ENCODE results near the gene CCDC149.

Gene CCDC149

GRCh38 chr4:24831637-24832036, 81.2 kb downstream of the CCDC149 start:
- no peaks in the 10 kb centered on the region for H3K36me3 ChIP-seq (ENCODE audit: insufficient read depth, low read length)
- no peak overlapping the region for H3K4me3 ChIP-seq (ENCODE audit: low read depth, low read length, poor library complexity, severe bottlenecking)
- no peaks in the 10 kb centered on the region for H3K27me3 ChIP-seq (ENCODE audit: insufficient read depth, low read length)
- no peak overlapping the region for H2AFZ ChIP-seq (ENCODE audit: low read length)
- no peaks in the 10 kb centered on the region for H3F3A ChIP-seq (ENCODE audit: insufficient read depth, low read length)
- no peak overlapping the region for H3K4me2 ChIP-seq (ENCODE audit: low read length)
- no peaks in the 10 kb centered on the region for H3K4me1 ChIP-seq (ENCODE audit: insufficient read depth, low read length, severe bottlenecking)
- no peaks in the 10 kb centered on the region for H3K79me2 ChIP-seq (ENCODE audit: insufficient read depth, low read length)
- no peaks in the 10 kb centered on the region for H3K9me3 ChIP-seq (ENCODE audit: low read length)
- H3K27ac ChIP-seq (ENCODE audit: low read depth, low read length, poor library complexity, severe bottlenecking): no peak overlapping the region
- TF ChIP-seq CTCF (IDR thresholded peaks at IDR 0.05; ENCODE audit: low read length): no peak
- no peak for TF ChIP-seq EZH2 (IDR thresholded peaks at IDR 0.05; ENCODE audit: borderline replicate concordance, low read length)
- no peaks in the 10 kb centered on the region for H3K9me2 ChIP-seq (ENCODE audit: low read depth, low read length)
- H3K9ac ChIP-seq (ENCODE audit: low read length): no peak overlapping the region
- no peaks in the 10 kb centered on the region for H4K20me1 ChIP-seq (ENCODE audit: insufficient read depth, low read length)

GRCh38 chr4:24824720-24825119, 88.1 kb downstream of the CCDC149 start:
- no peaks in the 10 kb centered on the region for H3F3A ChIP-seq (ENCODE audit: insufficient read depth, low read length)
- H4K20me1 ChIP-seq (ENCODE audit: insufficient read depth, low read length): no peaks in the 10 kb centered on the region
- H3K4me1 ChIP-seq (ENCODE audit: insufficient read depth, low read length, severe bottlenecking): no peaks in the 10 kb centered on the region
- H3K4me3 ChIP-seq (ENCODE audit: low read depth, low read length, poor library complexity, severe bottlenecking): no peak overlapping the region
- H3K27ac ChIP-seq (ENCODE audit: low read depth, low read length, poor library complexity, severe bottlenecking): no peak overlapping the region
- no peak for TF ChIP-seq CTCF (IDR thresholded peaks at IDR 0.05; ENCODE audit: low read length)
- no peak for TF ChIP-seq EZH2 (IDR thresholded peaks at IDR 0.05; ENCODE audit: borderline replicate concordance, low read length)
- H3K36me3 ChIP-seq (ENCODE audit: insufficient read depth, low read length): no peaks in the 10 kb centered on the region
- H3K9me2 ChIP-seq (ENCODE audit: low read depth, low read length): no peaks in the 10 kb centered on the region
- no peak overlapping the region for H3K4me2 ChIP-seq (ENCODE audit: low read length)
- no peaks in the 10 kb centered on the region for H3K79me2 ChIP-seq (ENCODE audit: insufficient read depth, low read length)
- no peaks in the 10 kb centered on the region for H3K27me3 ChIP-seq (ENCODE audit: insufficient read depth, low read length)
- no peak overlapping the region for H2AFZ ChIP-seq (ENCODE audit: low read length)
- no peaks in the 10 kb centered on the region for H3K9me3 ChIP-seq (ENCODE audit: low read length)
- no peak overlapping the region for H3K9ac ChIP-seq (ENCODE audit: low read length)

GRCh38 chr4:24820541-24820940, 92.3 kb downstream of the CCDC149 start:
- no peaks in the 10 kb centered on the region for H3K9me3 ChIP-seq (ENCODE audit: low read length)
- H3F3A ChIP-seq (ENCODE audit: insufficient read depth, low read length): no peaks in the 10 kb centered on the region
- no peaks in the 10 kb centered on the region for H3K9me2 ChIP-seq (ENCODE audit: low read depth, low read length)
- H3K27me3 ChIP-seq (ENCODE audit: insufficient read depth, low read length): no peaks in the 10 kb centered on the region
- H3K27ac ChIP-seq (ENCODE audit: low read depth, low read length, poor library complexity, severe bottlenecking): no peak overlapping the region
- H3K79me2 ChIP-seq (ENCODE audit: insufficient read depth, low read length): no peaks in the 10 kb centered on the region
- H4K20me1 ChIP-seq (ENCODE audit: insufficient read depth, low read length): no peaks in the 10 kb centered on the region
- H2AFZ ChIP-seq (ENCODE audit: low read length): no peak overlapping the region
- no peak overlapping the region for H3K4me2 ChIP-seq (ENCODE audit: low read length)
- no peak overlapping the region for H3K4me3 ChIP-seq (ENCODE audit: low read depth, low read length, poor library complexity, severe bottlenecking)
- no peak for TF ChIP-seq CTCF (IDR thresholded peaks at IDR 0.05; ENCODE audit: low read length)
- TF ChIP-seq EZH2 (IDR thresholded peaks at IDR 0.05; ENCODE audit: borderline replicate concordance, low read length): no peak
- no peak overlapping the region for H3K9ac ChIP-seq (ENCODE audit: low read length)
- H3K36me3 ChIP-seq (ENCODE audit: insufficient read depth, low read length): no peaks in the 10 kb centered on the region
- H3K4me1 ChIP-seq (ENCODE audit: insufficient read depth, low read length, severe bottlenecking): no peaks in the 10 kb centered on the region
